AG08395 (cell line): ENCODE results near the gene ATP8B3.

Source experiments
- DNase-seq: peaks from one replicate; pipeline ENCODE4 v3.0.0; 2012; ENCODE audit warnings: mixed read lengths, low spot score

ATP8B3 gene

GRCh38 chr19:1816530-1817298 lies 4.6 kb upstream of the ATP8B3 start:
- DNase-seq = no peak

DNA sequence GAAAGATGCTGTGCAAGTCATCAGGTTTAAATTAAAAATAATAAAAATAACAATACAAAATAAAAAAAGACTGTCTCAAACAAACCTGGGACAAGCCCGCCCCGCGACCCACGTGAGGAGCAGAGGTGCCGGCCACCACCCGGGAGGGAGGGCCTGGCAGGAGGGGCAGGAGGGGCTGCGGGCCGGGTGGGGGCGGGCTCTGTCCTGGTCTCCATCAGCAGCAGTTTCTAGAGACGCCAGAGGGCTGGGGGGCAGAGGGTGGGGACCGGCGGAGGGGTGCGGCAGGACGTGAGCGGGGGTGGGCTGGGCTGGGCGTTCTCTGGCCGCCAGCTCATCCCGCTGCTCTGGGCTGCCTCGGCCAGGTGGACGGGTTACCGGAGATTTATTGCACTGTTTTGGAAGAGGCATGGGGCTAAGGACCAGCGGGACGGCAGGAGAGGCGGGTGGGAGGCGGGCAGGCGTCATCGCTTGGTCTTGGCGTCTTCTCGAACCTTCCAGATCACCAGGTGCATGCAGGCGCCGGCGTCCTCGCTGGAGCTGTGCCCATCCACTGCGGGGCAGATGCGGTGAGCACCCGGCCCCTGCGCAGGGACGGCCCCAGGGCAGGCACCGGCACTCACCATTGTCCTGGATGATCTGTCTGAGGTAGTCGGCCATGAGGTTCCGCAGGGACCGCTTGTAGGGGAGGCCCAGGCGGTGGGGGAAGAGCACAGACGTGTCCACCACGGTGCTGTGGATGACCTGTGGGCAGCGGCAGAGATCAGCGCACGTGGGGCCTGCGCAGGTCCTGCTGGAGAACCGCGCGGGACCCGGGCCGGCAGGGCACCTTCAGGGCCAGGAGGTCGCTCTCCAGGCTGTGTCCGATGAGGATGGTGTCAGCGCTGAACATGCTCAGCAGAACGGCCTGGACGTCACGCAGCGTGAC lies 3.8 kb upstream of the ATP8B3 start:
- no peak for DNase-seq

- no peak for DNase-seq
These were observed 2.9 kb upstream of the ATP8B3 start for GRCh38 chr19:1814833-1815604.

DNA sequence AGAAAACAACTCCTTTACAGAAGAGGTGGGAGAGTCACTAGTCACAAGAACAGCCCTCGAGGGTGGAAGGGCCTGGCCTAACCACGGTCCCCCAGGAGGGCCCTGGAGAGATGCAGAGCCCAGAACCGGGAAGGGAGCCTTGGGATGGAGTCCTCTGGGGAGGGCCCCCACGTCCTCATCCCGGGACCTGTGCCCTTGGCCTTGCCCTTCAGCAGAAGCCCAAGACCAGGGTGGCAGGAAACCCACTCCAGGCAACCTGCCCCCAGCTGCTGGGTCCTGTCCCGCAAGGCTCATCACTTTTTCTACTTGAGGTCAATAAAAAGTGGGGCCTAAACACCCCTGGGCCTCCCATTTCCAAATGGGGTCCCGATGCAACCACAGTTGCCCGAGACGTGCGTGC lies 2.3 kb upstream of the ATP8B3 start:
- no peak for DNase-seq

DNA sequence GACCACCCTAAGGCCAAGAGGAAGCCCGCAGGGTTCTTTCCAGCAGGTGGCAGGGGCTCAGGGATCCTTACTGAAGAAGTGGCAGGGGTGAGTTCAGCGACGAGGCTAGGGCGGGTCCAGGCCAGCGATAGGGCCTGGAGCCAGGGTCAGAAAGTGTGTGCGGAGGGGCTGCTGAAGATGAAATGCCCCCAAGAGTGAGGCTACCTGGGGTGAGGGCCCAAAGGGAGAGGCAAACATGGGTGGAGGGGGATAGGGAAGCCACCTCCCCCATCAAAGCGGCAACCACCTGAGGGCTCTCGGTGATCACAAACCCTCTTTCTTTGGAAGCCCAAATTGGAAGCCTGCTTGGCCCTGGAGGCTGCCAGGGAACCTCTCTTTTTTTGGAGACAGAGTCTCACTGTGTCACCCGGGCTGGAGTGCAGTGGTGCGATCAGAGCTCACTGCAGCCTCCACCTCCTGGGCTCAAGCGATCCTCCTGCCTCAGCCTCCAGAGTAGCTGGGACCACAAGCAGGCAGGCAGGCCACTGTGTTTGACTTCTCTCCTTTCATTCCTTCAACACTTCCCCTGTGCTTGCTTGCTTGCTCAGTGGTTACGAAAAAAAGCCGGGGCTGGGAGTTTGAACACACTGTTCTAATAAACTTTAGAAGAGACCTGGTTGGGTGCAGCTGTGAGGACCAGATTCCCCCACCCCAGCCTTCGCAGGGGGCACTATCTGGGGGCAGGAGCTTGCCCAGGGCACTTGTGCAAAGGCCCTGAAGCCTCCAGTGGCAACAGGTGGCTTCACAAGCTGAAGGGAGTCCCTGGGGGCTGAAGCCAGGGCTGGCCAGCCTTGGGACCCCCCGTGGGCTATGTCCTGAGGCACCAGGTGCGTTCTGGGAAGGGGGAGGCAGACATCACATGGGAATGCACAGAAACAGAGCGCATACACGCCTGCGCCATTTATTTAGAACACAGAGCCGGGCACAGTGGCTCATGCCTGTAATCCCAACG lies 1.4 kb upstream of the ATP8B3 start:
- no peak for DNase-seq

DNA sequence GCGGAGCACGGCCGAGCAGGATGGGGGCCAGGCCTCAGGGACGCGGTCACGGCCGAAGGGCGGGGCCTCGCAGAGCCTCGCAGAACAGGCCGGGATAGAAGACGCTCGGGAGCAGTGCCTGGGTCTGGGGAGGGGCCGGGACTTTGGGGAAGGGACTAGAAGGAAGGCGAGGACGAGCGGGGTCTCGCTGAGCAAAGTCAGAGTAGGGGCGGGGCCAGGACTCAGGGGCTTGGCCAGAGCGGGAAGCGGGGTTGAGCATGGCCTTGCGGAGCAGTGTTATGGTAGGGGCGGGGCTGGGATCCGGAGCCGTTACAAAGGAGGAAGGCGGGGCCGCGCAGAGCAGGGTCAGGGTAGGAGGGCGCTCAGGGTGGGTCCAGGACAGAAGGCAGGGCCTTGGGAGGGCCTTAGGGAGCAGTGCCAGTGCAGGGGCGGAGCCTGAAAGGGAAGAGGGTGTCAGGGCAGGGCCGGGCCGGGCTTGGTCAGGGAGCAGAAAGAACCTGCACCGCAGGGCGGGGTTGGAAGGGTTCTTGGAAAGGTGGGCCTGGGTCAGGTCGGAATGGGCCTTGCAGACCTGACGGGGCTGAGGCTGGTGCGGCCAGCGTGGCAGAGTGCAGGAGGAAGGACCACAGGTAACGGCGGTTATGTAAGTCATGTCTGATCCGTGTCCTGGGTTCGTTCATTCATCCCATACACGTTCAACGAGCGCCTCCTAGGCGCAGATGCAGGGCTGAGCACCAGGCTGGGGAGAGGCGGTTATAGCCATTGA lies 533 bp upstream of the ATP8B3 start:
- DNase-seq = peak; percentile 95

GRCh38 chr19:1811472-1811894 lies 593 bp downstream of the ATP8B3 start:
- DNase-seq = peak; percentile 71

DNA sequence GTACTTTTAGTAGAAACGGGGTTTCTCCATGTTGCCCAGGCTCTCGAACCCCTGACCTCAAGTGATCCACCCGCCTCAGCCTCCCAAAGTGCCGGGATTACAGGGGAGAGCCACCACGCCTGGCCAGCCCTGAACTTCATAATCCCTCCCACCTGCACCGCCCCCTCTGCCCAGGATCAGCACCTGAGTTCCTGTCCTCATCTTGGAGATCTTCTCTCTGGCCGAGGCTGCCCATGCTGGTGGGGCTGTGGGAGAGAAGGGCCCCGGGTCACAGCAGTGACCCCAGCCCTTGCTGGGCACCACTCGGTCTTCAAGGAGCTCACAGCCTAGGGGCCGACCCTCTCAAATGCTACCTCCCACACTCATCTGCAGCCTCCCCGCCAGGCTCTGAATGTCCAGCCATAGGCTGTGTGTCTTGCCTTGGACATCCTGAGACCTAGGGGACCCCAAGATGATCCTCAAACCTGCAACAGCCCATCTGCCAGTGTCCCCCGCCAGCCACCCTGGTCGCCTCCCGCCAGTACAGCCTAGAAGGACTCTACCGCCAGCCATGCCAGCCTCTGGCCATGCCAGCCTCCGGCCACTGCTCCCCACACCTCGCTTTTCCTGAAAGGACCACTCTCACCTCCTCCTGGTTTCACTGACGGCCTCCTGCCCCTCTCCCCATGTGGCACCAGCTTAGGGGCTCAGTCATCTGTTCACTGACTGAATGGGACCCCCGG lies 1.5 kb downstream of the ATP8B3 start:
- no peak for DNase-seq

DNA sequence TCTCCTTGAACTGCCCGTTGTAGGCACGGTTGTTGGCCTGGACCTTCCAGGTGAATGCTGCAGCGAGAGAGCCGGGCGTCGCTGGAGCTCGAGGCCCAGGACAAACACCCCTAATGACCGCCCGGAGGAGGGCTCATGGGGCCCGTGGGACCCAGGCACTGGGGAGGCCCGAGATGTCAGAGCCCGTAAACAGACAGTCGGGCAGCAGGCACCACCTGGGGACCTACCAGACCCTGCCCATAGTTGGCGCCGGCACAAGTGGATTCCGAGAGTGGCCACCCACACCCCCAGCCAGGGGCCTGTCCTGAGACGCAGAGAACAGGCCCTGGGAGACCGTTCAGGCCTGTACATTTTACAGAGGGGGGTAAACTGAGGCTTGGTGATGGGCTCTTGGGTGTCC lies 2.4 kb downstream of the ATP8B3 start:
- DNase-seq = no peak

GRCh38 chr19:1808395-1808731 lies 3.7 kb downstream of the ATP8B3 start:
- DNase-seq = no peak

DNA sequence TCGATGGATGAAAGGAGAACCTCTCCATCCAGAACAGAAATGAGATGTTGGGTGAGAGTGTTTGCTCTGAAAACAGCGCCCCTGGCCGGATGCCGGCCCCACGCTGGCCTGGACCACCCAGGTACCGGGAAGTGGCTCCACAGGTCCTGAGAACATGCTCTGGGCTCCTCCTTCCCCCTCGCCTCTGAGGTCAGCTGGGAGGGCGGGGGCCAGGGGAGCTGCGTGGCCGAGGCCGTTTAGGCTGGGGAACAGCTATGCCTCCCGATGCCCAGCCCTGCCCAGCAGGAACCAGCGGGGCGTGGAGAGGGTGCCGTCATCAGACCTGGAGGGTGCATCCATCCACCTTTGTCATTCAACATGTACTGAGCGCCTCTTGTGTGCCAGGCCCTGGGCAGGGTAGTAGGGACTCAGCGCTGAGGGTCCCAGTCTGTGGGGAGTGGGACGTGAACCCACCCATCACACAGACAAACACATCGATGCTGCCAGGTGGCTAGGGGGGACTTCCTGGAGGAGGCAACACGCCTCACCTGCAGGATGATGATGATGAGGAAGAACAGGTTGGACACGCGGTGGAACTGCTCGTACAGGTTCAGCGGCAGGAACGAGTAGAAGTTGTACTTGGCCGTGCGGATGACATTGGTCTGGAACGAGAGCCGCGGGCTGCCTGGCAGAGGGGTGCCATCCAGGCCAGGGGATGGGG lies 4.2 kb downstream of the ATP8B3 start:
- DNase-seq = no peak

- DNase-seq = no peak
These were observed 4.9 kb downstream of the ATP8B3 start for GRCh38 chr19:1807030-1807694.

GRCh38 chr19:1806184-1807029 lies 5.7 kb downstream of the ATP8B3 start:
- DNase-seq = no peak

DNA sequence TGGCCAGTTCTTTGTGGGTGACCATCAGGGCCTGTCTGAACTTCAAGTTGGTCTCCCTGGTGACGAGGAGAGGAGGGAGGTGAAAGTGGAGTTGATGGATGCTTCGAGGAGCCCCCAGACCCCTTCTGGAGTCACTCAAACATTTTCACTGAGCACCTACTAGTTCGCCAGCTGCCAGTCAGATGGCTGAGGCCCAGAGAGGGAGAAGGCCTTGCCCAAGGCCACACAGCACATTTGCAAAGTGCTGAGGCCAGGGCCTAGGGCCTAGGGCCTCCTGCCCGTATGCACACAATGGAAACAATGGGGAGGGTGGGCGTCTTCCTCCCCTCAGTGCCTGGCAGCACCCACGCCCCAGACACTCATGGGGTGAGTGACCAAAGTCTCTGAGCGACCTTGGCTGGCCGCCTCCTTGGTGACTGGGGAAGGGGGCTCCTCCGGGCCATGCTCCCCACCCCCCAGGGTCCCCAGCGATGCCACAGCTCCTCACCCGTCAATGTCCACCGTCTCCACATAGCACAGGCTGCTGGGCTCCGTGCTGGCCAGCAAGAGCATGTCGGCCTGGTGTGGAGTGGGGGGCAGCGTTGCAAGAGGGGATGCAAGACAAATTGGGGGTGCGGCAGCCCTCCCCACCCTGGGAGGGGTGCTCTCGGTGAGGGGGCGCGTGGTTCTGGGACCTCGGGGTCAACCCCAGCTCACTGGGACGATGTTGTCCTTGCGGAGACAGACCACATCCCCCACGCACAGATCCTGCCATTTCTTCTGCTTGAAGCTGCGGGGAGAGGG lies 6.5 kb downstream of the ATP8B3 start:
- DNase-seq = no peak

DNA sequence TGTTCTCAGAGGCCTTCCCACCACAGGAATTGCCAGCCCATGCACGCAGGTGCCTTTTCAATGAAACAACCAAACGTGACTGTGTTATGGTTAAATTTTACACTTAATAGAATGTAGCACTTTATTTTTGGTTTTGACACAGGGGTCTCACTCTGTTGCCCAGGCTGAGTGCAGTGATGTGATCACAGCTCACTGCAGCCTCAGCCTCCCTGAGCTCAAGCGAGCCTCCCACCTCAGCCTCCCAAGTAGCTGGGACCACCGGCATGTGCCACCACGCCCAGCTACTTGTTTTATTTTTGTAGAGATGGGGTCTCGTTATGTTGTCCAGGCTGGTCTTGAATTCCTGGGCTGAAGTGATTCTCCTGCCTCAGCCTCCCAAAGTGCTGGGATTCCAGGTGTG lies 7.2 kb downstream of the ATP8B3 start:
- DNase-seq = no peak

- no peak for DNase-seq
These were observed 12.3 kb downstream of the ATP8B3 start for GRCh38 chr19:1799695-1800342.
